Body of pancreas (tissue), 4 donors: Measurements from ENCODE around the gene TMEM141.
A peak's percentile ranks its signal among the peaks of the same experiment; 100 is the strongest.

Source experiments
- POLR2A ChIP-seq, 3 donors: fragments of 450-650 bp; IDR thresholded peaks; one replicate each; pipeline ENCODE4 v1.6.1; 2016; ENCODE audit warnings: antibody characterized with exemption in 3 of 3, mild to moderate bottlenecking in 2 of 3
- TF ChIP-seq, protein P1 (sequence below), 7 experiments: fragments of 450-650 bp in 4 of 7; fragments of 200-600 bp in 3 of 7; sonication (generic) in 3 of 7; IDR thresholded peaks; one replicate each; pipeline ENCODE4 v1.5.1; 2016 to 2019; ENCODE audit warnings: antibody characterized with exemption in 7 of 7

DNA sequence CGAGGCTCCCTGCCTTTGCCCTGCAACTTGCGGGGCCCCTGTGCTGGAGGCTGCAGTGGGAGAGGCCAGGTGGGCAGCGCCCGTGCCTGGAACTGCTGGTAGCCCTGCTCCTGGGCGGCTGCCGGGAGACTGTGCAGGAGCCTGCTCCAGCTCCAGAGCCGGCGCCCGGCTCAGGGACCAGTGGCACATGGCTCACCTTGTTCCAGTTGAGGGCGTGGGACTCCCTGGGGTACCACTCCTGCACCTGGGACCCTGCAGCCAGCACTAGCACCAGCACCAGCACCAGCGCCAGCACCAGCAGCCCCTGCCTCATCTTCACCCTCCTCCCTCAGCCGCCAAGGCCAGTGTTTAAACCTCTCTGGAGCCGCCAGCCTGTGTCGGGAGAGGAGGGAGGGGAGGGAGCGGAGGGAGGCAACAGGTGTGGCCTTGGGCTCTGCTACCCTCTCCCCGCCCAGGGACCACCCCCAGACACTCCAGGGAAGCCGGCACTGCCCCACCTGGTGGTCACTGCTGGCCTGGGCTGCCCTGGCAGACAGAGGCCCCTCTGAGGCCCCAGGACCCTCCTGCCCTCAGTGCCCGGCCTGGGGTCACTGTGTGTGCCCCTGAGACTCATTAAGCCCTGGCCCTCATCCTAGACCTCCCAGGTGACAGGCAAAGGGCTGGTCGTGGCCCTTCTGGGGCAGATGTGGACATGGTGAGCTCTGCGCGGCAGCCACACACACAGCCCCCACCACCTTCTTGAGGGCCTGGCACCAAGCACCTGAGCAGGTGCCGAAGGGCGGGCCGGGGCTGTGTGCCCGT lies 48.4 kb upstream of the TMEM141 start, which contains the start of gene LCN10:
- TF ChIP-seq, protein P1, sequence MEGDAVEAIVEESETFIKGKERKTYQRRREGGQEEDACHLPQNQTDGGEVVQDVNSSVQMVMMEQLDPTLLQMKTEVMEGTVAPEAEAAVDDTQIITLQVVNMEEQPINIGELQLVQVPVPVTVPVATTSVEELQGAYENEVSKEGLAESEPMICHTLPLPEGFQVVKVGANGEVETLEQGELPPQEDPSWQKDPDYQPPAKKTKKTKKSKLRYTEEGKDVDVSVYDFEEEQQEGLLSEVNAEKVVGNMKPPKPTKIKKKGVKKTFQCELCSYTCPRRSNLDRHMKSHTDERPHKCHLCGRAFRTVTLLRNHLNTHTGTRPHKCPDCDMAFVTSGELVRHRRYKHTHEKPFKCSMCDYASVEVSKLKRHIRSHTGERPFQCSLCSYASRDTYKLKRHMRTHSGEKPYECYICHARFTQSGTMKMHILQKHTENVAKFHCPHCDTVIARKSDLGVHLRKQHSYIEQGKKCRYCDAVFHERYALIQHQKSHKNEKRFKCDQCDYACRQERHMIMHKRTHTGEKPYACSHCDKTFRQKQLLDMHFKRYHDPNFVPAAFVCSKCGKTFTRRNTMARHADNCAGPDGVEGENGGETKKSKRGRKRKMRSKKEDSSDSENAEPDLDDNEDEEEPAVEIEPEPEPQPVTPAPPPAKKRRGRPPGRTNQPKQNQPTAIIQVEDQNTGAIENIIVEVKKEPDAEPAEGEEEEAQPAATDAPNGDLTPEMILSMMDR (IDR thresholded peaks at IDR 0.05), result peak in 5 of 7 experiments; percentile 34 to 45 (median 35)
- no peak for TF ChIP-seq POLR2A (IDR thresholded peaks at IDR 0.05)
